ENCODE results near the gene NEK6. TPM values are rescaled to one million over a fixed set of nuclear protein-coding genes. Genes with fewer than 3 reads are reported as not detected.
A peak's percentile ranks its signal among the peaks of the same experiment; 100 is the strongest.
"Not testable (repeated sequence)": the region's sequence is repeated elsewhere in the genome, so short reads cannot be mapped to it uniquely, and the experiment has no call there.

The NEK6 gene
- total RNA-seq, 1 experiment from 2014 or later = 17.6 TPM

DNA sequence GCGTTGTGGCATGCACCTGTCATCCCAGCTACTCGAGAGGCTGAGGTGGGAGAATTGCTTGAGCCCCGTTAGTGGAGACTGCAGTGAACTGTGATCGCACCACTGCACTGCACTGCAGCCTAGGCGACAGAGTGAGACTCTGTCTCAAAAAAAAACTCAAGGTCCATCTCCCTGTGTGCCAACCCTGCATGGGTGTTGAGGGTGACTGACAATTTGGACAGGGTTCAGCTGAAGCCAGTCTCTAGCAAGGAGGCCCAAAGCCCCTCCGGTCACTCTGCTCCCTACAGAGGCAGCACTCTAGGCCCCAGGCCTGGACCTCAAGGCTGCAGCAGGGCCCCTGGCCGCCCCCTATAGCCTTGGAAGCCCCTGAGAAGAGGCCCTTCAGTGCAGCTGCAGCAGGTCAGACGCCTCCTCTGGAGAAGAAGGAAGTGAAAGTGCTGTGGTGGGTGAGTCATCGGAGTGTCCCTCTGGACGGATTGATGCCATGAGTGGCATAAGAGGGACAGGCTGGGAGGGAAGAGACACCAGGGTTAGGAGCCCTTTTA lies 39.2 kb upstream of the NEK6 start:
- Histone ChIP-seq H3K36me3 (replicated peaks; ENCODE audit: control insufficient read depth, insufficient read depth, low read length) (no peaks in the 10 kb centered on the region), H3K4me3 (ENCODE audit: insufficient read depth, low read depth, low read length) (no peak overlapping the region), H3K27me3 (ENCODE audit: control insufficient read depth, insufficient read depth, low read length) (no peaks in the 10 kb centered on the region)
- DNase-seq = no peak

DNA sequence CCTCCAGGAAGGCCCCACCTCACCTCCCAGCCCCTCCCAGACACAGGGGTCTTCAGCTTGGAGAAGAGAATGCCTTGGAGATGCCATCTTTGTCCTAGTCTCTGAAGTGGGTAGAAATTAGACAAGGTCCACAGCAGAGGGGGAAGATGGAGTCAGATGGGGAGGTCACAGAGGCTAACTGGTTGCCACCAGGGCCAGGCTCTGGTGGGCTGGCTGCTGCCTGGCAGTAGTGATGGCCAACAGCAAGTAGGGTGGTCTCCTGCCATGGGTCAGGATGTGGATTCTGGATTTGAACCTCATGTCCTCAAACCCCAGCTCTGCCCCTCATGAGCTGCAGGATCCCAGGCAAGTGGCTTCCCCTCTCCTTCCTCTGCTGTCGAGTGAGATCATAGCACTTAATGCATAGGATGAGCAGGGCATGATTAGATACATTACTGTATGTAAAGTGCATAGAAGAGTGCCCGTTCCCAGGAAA lies 38.7 kb upstream of the NEK6 start:
- DNase-seq = no peak
- no peaks in the 10 kb centered on the region for H3K36me3 ChIP-seq (replicated peaks; ENCODE audit: control insufficient read depth, insufficient read depth, low read length)
- H3K4me3 ChIP-seq (ENCODE audit: insufficient read depth, low read depth, low read length) = no peak overlapping the region
- no peaks in the 10 kb centered on the region for H3K27me3 ChIP-seq (ENCODE audit: control insufficient read depth, insufficient read depth, low read length)

DNA sequence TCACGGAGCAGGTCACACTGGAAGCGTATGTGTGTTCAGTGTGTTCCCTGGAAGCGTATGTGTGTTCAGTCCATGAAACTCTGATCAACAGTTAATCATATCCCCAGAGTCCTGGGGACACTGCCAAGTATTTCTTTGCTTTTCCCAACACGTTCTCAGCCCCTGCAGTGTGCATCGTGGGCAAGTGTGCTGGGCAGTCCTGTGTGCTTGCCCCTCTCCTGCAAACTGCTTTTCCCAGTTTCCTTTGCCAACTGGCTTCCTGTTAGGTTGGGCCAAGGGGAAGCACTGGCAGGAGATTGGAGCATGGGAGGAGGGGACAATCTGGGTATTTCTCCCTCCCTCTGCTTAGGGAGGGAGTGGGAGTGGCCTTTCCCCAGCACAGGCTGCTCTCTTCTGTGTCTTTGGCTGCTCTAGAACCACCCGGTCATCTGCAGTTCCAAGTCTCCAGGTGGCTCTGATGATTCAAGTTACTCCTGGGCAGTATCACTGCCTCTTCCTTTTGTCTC lies 36.8 kb upstream of the NEK6 start:
- no peaks in the 10 kb centered on the region for H3K36me3 ChIP-seq (replicated peaks; ENCODE audit: control insufficient read depth, insufficient read depth, low read length)
- no peaks in the 10 kb centered on the region for H3K27me3 ChIP-seq (ENCODE audit: control insufficient read depth, insufficient read depth, low read length)
- peak; percentile 59 for DNase-seq
- H3K4me3 ChIP-seq (ENCODE audit: insufficient read depth, low read depth, low read length) = no peak overlapping the region

DNA sequence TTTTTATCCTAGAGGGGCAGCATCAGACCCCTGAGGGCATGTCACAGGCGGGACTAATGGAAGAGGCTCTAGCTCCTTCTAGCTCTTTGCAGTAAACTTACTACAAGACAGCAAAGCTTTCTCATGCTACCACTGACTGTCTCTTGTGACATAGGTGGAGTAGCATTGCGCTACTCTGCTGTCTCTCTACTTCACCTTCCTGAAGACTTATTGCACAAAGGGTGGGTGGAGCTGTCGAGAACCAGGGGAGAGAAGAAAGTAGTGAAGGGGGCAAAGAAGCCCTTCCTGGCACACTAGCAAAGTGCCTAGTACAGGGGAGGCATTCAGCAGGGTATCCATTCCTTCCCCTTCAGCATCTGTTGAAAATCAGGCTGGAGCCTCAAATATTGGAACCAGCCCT lies 36.1 kb upstream of the NEK6 start:
- no peak for DNase-seq
- no peaks in the 10 kb centered on the region for H3K27me3 ChIP-seq (ENCODE audit: control insufficient read depth, insufficient read depth, low read length)
- no peaks in the 10 kb centered on the region for H3K36me3 ChIP-seq (replicated peaks; ENCODE audit: control insufficient read depth, insufficient read depth, low read length)
- no peak overlapping the region for H3K4me3 ChIP-seq (ENCODE audit: insufficient read depth, low read depth, low read length)

DNA sequence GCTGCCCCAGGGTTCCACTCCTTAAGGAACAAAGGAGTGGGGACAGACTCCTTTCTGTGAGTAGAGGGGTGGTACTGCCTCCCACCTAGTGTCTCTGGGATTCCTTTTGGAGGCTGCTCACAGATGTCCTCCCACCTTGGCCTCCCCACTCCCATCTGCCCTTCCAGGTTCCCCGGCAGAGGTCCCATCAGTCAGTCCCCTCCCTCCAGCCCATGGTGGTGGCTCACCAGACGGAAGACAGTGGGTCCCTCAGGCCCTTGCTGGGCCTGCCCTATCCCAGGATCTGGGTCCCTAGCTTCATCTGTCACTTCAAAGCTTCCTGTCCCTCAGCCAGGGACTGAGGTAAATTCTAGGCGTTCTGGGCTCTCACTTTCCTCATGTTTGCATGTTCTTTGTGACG lies 35.6 kb upstream of the NEK6 start:
- Histone ChIP-seq H3K27me3 (ENCODE audit: control insufficient read depth, insufficient read depth, low read length) (no peaks in the 10 kb centered on the region), H3K36me3 (replicated peaks; ENCODE audit: control insufficient read depth, insufficient read depth, low read length) (no peaks in the 10 kb centered on the region), H3K4me3 (ENCODE audit: insufficient read depth, low read depth, low read length) (no peak overlapping the region)
- no peak for DNase-seq

DNA sequence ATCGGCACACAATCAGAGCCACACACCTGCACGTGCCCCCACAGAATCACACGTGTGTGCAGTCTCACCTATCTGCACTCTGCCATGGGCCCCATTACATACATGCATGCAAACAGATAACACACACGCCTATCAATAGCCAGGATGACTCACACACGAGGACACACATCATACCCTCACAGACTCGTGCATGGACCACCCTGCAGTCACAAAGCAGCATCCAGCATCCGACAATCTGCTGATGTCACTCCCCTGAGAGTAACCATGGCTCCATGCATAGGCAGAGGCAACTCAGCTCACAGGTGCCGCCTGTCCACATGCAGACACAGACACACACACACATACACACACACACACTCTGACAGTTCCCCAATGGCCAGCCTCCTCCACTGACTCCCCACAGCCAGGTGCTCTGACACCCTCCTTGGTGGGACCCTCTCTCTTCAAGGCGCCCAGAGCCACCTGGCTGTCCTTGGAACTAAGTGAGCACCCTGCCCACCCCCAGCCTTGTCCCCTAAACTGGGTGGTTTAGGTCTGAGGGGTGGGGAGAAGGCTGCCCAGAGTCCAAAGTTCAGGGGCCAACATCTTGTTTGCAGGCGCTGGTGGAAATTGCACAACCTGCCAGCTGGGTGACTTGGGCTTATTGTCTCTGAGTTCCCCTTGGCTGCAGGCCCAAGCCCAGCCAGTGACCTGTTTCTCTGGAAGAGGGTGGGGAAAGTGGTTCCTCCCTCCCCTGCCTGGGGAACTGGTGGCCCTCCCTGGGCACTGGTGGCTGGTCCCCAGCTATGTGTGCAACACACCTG lies 34.6 kb upstream of the NEK6 start:
- no peaks in the 10 kb centered on the region for H3K27me3 ChIP-seq (ENCODE audit: control insufficient read depth, insufficient read depth, low read length)
- H3K4me3 ChIP-seq (ENCODE audit: insufficient read depth, low read depth, low read length) = no peak overlapping the region
- no peak for DNase-seq
- H3K36me3 ChIP-seq (replicated peaks; ENCODE audit: control insufficient read depth, insufficient read depth, low read length) = no peaks in the 10 kb centered on the region

DNA sequence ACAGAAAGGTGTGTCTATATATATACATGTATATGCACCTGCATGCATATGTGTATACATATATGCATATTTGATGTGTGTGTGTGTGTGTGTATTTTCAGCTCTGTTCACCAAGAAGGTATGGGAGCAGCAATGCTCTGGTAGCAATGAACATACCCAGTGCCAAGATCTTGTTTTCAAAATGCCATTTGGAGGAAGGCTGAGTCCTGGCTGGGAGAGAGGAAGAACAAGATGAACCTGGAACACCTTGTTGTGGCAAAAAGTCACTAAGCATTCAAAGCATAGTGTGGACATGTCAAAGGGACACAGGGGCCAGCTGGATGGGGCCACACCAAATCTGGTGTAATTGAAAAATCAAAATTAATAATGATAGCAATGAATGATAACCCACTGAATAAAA lies 31.8 kb upstream of the NEK6 start:
- Histone ChIP-seq H3K27me3 (ENCODE audit: control insufficient read depth, insufficient read depth, low read length) (no peaks in the 10 kb centered on the region), H3K36me3 (replicated peaks; ENCODE audit: control insufficient read depth, insufficient read depth, low read length) (no peaks in the 10 kb centered on the region), H3K4me3 (ENCODE audit: insufficient read depth, low read depth, low read length) (no peak overlapping the region)
- DNase-seq = no peak

DNA sequence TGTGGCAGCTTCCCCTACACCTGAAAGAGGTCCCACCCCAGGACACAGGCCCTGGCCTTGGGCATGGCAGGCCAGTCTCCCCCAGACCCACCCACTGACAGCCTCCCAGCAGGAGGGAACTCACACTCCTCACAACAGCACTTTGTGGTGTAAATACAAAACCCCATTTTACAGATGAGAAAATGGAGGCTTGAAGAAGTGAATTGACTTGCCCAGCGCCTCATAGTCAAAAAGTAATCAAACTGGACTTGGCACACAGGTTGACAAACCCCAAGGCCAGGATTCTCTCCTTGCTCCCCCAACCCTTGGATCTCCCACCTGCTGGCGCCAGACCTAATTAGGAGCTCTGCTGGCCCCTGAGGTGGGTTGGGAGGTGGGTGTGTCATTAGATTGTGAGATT lies 29.2 kb upstream of the NEK6 start:
- no peak overlapping the region for H3K4me3 ChIP-seq (ENCODE audit: insufficient read depth, low read depth, low read length)
- no peaks in the 10 kb centered on the region for H3K27me3 ChIP-seq (ENCODE audit: control insufficient read depth, insufficient read depth, low read length)
- no peaks in the 10 kb centered on the region for H3K36me3 ChIP-seq (replicated peaks; ENCODE audit: control insufficient read depth, insufficient read depth, low read length)
- no peak for DNase-seq

DNA sequence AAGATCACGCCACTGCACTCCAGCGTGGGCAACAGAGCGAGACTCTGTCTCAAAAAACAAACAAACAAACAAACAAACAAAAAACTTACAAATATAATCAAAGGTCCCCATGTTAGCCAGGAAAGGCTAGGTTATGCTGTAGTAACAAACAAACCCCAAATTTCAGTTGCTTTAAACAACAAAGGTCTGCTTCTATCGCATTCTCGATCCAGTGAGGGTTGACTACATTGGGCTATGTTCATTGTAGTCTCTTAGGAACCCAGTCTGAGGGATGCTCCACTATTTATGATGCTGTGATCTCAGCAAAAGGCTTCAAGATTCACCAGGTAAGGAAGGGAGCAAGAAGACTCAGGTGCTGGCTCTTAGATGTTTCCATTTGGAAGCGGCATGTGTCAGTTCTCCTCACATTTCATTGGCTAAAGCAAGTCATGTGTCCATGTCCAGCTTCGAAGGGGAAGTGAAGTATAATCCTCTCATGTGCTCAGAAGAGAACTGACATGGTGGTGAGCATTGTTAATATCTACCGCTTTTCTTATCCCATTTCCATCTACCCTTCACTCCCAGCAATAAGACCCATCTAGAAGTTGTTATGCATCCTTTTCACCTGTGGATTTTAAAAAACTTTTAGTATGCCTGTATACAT lies 26.5 kb upstream of the NEK6 start:
- DNase-seq = no peak
- Histone ChIP-seq H3K4me3 (ENCODE audit: insufficient read depth, low read depth, low read length) (no peak overlapping the region), H3K36me3 (replicated peaks; ENCODE audit: control insufficient read depth, insufficient read depth, low read length) (no peaks in the 10 kb centered on the region), H3K27me3 (ENCODE audit: control insufficient read depth, insufficient read depth, low read length) (no peaks in the 10 kb centered on the region)

DNA sequence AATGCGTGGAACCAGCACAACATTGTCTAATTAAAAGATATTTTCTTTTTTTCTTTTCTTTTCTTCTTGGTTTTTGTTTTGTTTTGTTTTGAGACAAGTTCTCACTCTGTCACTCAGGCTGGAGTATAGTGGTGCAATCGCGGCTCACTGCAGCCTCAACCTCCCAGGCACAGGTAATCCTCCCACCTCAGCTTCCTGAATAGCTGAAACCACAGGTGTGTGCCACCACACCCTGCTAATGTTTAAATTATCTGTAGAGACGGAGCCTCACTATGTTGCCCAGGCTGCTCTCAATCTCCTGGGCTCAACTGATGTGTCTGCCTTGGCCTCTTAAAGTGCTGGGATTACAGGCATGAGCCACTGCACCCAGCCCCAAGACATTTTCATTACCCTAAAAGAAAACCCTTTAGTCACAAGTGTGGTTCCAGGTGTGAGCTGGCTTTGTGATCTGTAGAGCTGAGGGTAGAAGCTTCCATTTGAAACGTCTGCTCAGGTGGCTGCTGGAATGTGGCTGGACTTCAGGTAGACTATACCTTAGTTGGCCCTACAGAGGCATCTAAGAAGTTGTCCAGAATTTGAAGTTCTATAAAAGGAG lies 19.1 kb upstream of the NEK6 start:
- no peaks in the 10 kb centered on the region for H3K27me3 ChIP-seq (ENCODE audit: control insufficient read depth, insufficient read depth, low read length)
- H3K4me3 ChIP-seq (ENCODE audit: insufficient read depth, low read depth, low read length) = no peak overlapping the region
- H3K36me3 ChIP-seq (replicated peaks; ENCODE audit: control insufficient read depth, insufficient read depth, low read length) = no peaks in the 10 kb centered on the region
- DNase-seq = no peak

DNA sequence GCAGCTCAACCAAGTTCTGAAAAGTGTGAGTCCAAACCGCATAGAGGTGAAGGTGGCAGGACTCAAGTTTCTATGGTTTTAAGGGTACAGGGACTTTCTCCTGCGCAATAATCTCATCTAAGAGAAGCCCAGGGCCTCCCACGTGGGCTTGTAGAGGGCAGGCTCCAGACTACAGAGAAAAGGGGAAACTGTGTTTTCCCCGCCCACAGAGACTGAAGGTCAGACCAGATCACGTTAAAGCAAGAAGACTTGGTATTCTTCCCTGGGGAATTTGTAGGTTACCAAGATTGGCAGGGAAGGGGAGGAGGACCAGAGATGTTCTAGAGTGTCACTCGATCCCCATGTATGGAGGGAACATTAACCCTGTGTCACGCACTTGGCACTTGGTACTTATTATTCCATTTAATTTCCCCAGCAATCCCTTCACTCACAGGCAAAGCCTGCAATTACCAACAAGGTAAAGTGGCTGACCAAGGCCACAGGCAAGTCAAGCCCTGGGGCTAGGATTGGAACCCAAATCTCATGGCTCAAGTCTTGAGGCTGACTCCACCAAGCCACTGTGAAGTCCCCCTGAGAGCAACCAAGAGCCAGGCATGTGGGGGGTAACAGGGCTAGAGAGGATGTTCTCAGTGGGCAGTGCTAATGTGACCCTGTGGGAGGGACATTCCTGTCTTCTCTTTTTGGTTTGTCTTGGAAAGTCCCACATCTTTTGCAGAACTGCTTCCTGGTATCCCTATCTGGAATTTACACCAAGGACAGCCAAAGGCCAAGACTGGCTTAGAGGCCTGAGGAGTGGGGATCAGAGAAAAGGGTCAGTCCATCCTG lies 18.3 kb upstream of the NEK6 start:
- Histone ChIP-seq H3K27me3 (ENCODE audit: control insufficient read depth, insufficient read depth, low read length) (no peaks in the 10 kb centered on the region), H3K36me3 (replicated peaks; ENCODE audit: control insufficient read depth, insufficient read depth, low read length) (no peaks in the 10 kb centered on the region), H3K4me3 (ENCODE audit: insufficient read depth, low read depth, low read length) (no peak overlapping the region)
- DNase-seq = no peak

DNA sequence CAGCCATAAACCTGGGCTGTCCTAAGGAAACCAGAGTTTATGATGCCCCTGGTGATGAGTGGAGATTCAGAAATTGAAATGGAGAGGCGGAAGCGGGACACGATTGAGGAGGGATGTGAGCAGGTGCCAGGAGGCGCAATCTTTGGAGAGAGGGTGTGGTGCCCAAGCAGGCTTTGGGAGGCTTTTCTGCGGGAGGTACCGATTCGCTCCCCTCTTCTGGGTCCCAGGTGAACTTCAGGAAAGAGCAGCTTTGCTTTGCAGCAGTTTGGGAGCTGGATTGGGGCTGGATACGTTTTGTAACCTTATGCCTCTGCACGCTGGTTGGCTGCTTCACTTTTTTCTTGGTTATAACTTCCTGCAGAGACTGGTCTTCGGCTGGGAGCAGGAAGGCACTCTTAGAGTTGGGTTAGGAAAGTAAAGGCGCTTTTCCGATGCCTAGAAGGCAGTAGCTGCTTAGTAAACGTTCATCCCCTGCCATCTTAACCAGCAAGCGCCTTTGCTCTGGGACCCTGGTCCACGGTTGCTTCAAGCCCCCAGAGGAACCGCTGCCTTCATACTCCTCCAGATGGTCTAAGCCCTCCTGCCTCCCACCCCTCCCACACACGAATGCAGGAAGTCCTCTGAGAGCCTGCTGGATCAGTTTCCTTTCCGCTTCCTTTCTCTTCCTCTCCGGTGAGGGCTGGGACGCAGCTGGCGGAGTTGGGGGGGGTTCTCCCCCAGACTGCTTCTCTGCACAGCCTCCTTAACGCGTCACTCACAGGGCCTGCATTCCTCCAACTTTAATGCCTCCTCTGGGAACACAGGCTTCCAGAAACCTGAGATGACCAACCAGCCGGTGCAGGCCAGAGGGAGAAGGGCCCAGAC lies 15.2 kb upstream of the NEK6 start:
- DNase-seq = peak; percentile 52
- no peak overlapping the region; the same call in 1 of the 2 replicates for H3K4me3 ChIP-seq (ENCODE audit: insufficient read depth, low read depth, low read length)

DNA sequence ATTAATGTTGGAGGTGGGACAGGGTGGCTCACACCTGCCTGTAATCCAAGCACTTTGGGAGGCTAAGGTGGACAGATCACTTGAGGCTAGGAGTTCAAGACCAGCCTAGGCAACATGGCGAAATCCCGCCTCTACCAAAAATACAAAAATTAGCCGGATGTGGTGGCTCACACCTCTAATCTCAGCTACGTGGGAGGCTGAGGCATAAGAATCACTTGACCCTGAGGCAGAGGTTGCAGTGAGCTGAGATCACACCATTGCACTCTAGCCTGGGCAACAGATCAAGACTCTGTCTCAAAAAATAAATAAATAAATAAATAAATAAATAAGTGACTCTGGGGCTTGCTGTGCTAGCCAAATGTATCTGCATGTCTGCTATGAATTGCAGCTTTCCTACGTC lies 10.4 kb upstream of the NEK6 start:
- not testable (repeated sequence) for H3K4me3 ChIP-seq (ENCODE audit: insufficient read depth, low read depth, low read length); H3K36me3 ChIP-seq (replicated peaks; ENCODE audit: control insufficient read depth, insufficient read depth, low read length); H3K27me3 ChIP-seq (ENCODE audit: control insufficient read depth, insufficient read depth, low read length); DNase-seq

More for the DNA sequence above, 15.2 kb upstream of the NEK6 start:
- Histone ChIP-seq H3K27me3 (ENCODE audit: control insufficient read depth, insufficient read depth, low read length) (no peaks in the 10 kb centered on the region), H3K36me3 (replicated peaks; ENCODE audit: control insufficient read depth, insufficient read depth, low read length) (no peaks in the 10 kb centered on the region)

Data from H7 (cell line).